SK-N-SH treated with all-trans-retinoic acid at 6 μM for 48 hours (cell line): ENCODE data around the gene KIRREL3.

Experiments
- ARNTL ChIP-seq: fragments of 450-650 bp; formaldehyde crosslinking; IDR thresholded peaks from 2 replicates; pipeline ENCODE4 v1.5.0; 2020; ENCODE audit warnings: low read depth, mild to moderate bottlenecking, moderate library complexity, borderline replicate concordance
- BACH2 ChIP-seq: fragments of 250-450 bp; sonication (Bioruptor Pico); IDR thresholded peaks from 2 replicates; pipeline ENCODE4 v1.9.0; 2021; ENCODE audit warnings: mild to moderate bottlenecking, borderline replicate concordance
- CSDC2 ChIP-seq: fragments of 250-450 bp; sonication (Bioruptor Pico); IDR thresholded peaks from 2 replicates; pipeline ENCODE4 v1.5.0; 2020; ENCODE audit warnings: mild to moderate bottlenecking, moderate library complexity
- OSR1 ChIP-seq: fragments of 250-450 bp; sonication (Bioruptor Pico); IDR thresholded peaks from 2 replicates; pipeline ENCODE4 v1.8.0; 2022; ENCODE audit warnings: moderate library complexity, mild to moderate bottlenecking, inconsistent platforms
- PATZ1 ChIP-seq: fragments of 250-450 bp; sonication (Bioruptor Pico); IDR thresholded peaks from 2 replicates; pipeline ENCODE4 v1.8.0; 2020; ENCODE audit warnings: mild to moderate bottlenecking, moderate library complexity, borderline replicate concordance
- POU6F1 ChIP-seq: fragments of 250-450 bp; sonication (Bioruptor Pico); IDR thresholded peaks from 2 replicates; pipeline ENCODE4 v1.8.0; 2021; ENCODE audit warnings: low read depth, mild to moderate bottlenecking, moderate library complexity, borderline replicate concordance
- RARB ChIP-seq: fragments of 250-450 bp; sonication (Bioruptor Pico); IDR thresholded peaks from 2 replicates; pipeline ENCODE4 v1.8.0; 2021; ENCODE audit warnings: mild to moderate bottlenecking, moderate library complexity
- TCF4 ChIP-seq: fragments of 250-450 bp; sonication (Bioruptor Pico); IDR thresholded peaks from 2 replicates; pipeline ENCODE4 v1.8.0; 2021; ENCODE audit warnings: mild to moderate bottlenecking, moderate library complexity, borderline replicate concordance
- TOX ChIP-seq: fragments of 250-450 bp; sonication (Bioruptor Pico); IDR thresholded peaks from 2 replicates; pipeline ENCODE4 v1.8.0; 2021; ENCODE audit warnings: mild to moderate bottlenecking, moderate library complexity, borderline replicate concordance
- TSHZ2 ChIP-seq: fragments of 250-450 bp; sonication (Bioruptor Pico); IDR thresholded peaks from 2 replicates; pipeline ENCODE4 v1.5.0; 2020; ENCODE audit warnings: mild to moderate bottlenecking, moderate library complexity
- ZFP3 ChIP-seq: fragments of 250-450 bp; sonication (Bioruptor Pico); IDR thresholded peaks from 2 replicates; pipeline ENCODE4 v1.5.0; 2020; ENCODE audit warnings: mild to moderate bottlenecking, moderate library complexity
- ZFP30 ChIP-seq: fragments of 450-650 bp; formaldehyde crosslinking; IDR thresholded peaks from 2 replicates; pipeline ENCODE4 v1.5.0; 2022; ENCODE audit warnings: mild to moderate bottlenecking, moderate library complexity
- ZNF565 ChIP-seq: fragments of 450-650 bp; formaldehyde crosslinking; conservative IDR thresholded peaks from 2 replicates; pipeline ENCODE4 v1.5.0; 2020; ENCODE audit warnings: low read depth, mild to moderate bottlenecking, moderate library complexity
- ZNF70 ChIP-seq: fragments of 450-650 bp; formaldehyde crosslinking; IDR thresholded peaks from 2 replicates; pipeline ENCODE4 v1.5.0; 2020; ENCODE audit warnings: mild to moderate bottlenecking, moderate library complexity

- TF ChIP-seq RARB (CRISPR knock-in tag), result no peak
- TF ChIP-seq TCF4, result no peak
- TF ChIP-seq TOX (CRISPR knock-in tag), result no peak
- no peak for TF ChIP-seq OSR1
- TF ChIP-seq ZNF70 (CRISPR knock-in tag), result no peak
- TF ChIP-seq PATZ1 (CRISPR knock-in tag), result no peak
- no peak for TF ChIP-seq ZFP3
- no peak for TF ChIP-seq ARNTL
- no peak for TF ChIP-seq TSHZ2 (CRISPR knock-in tag)
- TF ChIP-seq ZNF565 (CRISPR knock-in tag), result no peak
- no peak for TF ChIP-seq POU6F1 (CRISPR knock-in tag)
- no peak for TF ChIP-seq CSDC2
- TF ChIP-seq ZFP30 (CRISPR knock-in tag), result no peak
- no peak for TF ChIP-seq BACH2
Measured at GRCh38 chr11:126422446-126422845, 578.1 kb downstream of the KIRREL3 start.
